GM23338 (cell line): Measurements from ENCODE around the gene LRBA. TPM values are rescaled to one million over a fixed set of nuclear protein-coding genes. Genes with fewer than 3 reads are reported as not detected.

Experiments
- ATAC-seq: fragments of 200-7000 bp; cut with Tn5 transposase; 3 replicates; pipeline ENCODE4 v1.9.1; 2020
- DNase-seq: peaks from one replicate; pipeline ENCODE4 v3.0.0-alpha.2; 2015; ENCODE audit warnings: low spot score
- H2AFZ ChIP-seq: fragments of 200-600 bp; sonication (generic); 2 replicates; pipeline ENCODE4 v1.8.0; 2016; ENCODE audit warnings: antibody characterized with exemption, mild to moderate bottlenecking, moderate library complexity
- H3F3A ChIP-seq: fragments of 200-600 bp; sonication (generic); replicated peaks from 2 replicates; pipeline ENCODE4 v1.8.0; 2017; ENCODE audit warnings: antibody characterized with exemption, mixed run types, low read depth
- H3K27ac ChIP-seq: fragments of 200-600 bp; sonication (generic); 2 replicates; pipeline ENCODE4 v1.6.1; 2016; ENCODE audit warnings: low read depth
- H3K27me3 ChIP-seq: fragments of 200-600 bp; sonication (generic); 2 replicates; pipeline ENCODE4 v1.8.0; 2016; ENCODE audit warnings: mild to moderate bottlenecking, mixed run types, moderate library complexity; ENCODE audit not compliant: insufficient read depth
- H3K36me3 ChIP-seq: fragments of 200-600 bp; sonication (generic); 2 replicates; pipeline ENCODE4 v1.8.0; 2016; ENCODE audit warnings: mild to moderate bottlenecking; ENCODE audit not compliant: insufficient read depth
- H3K4me1 ChIP-seq: fragments of 200-600 bp; sonication (generic); 2 replicates; pipeline ENCODE4 v1.8.0; 2016; ENCODE audit warnings: mild to moderate bottlenecking, moderate library complexity; ENCODE audit not compliant: insufficient read depth
- H3K4me2 ChIP-seq: fragments of 200-600 bp; sonication (generic); 2 replicates; pipeline ENCODE4 v1.7.1; 2017; ENCODE audit warnings: mixed run types
- H3K4me3 ChIP-seq: fragments of 200-600 bp; sonication (generic); 2 replicates; pipeline ENCODE4 v1.6.1; 2016; ENCODE audit warnings: mixed run types
- H3K79me2 ChIP-seq: fragments of 200-600 bp; sonication (generic); replicated peaks from 2 replicates; pipeline ENCODE4 v1.8.0; 2017; ENCODE audit warnings: mild to moderate bottlenecking; ENCODE audit not compliant: insufficient read depth
- H3K9me2 ChIP-seq: fragments of 200-600 bp; sonication (generic); 2 replicates; pipeline ENCODE4 v1.8.0; 2017; ENCODE audit not compliant: insufficient read depth
- H4K20me1 ChIP-seq: fragments of 200-600 bp; sonication (generic); replicated peaks from 2 replicates; pipeline ENCODE4 v1.8.0; 2017; ENCODE audit warnings: mild to moderate bottlenecking; ENCODE audit not compliant: insufficient read depth
- H3K27ac Mint-ChIP-seq: 2 replicates; pipeline ENCODE4 v1.8.0; 2020; ENCODE audit warnings: inconsistent platforms, mild to moderate bottlenecking, moderate library complexity, mixed read lengths
- H3K27me3 Mint-ChIP-seq: 3 replicates; pipeline ENCODE4 v1.8.0; 2022; ENCODE audit warnings: low read depth, mild to moderate bottlenecking, moderate library complexity, mixed read lengths, inconsistent platforms; ENCODE audit not compliant: insufficient read depth, poor library complexity
- H3K36me3 Mint-ChIP-seq: 3 replicates; pipeline ENCODE4 v1.8.0; 2021; ENCODE audit warnings: low read depth, mild to moderate bottlenecking, inconsistent platforms, moderate library complexity, mixed read lengths
- H3K4me1 Mint-ChIP-seq: 3 replicates; pipeline ENCODE4 v1.8.0; 2020; ENCODE audit warnings: mild to moderate bottlenecking, inconsistent platforms, mixed read lengths
- H3K4me3 Mint-ChIP-seq: 3 replicates; pipeline ENCODE4 v1.8.0; 2021; ENCODE audit warnings: moderate library complexity, mild to moderate bottlenecking, inconsistent platforms, mixed read lengths
- H3K9me3 Mint-ChIP-seq: 3 replicates; pipeline ENCODE4 v1.8.0; 2020; ENCODE audit warnings: moderate library complexity, mild to moderate bottlenecking, inconsistent platforms, mixed read lengths
- CREB1 ChIP-seq: fragments of 250-450 bp; sonication (Bioruptor Pico); IDR thresholded peaks from 2 replicates; pipeline ENCODE4 v1.5.0; 2020; ENCODE audit warnings: low read depth, mild to moderate bottlenecking, moderate library complexity
- CTCF ChIP-seq, 2 experiments: fragments of 200-600 bp in 1 of 2; sonication (generic) in 1 of 2; conservative IDR thresholded peaks; 2 replicates each; pipeline versions ENCODE4 v1.5.1 to v1.6.1; 2016 to 2017; ENCODE audit warnings: antibody characterized with exemption in 2 of 2, low read depth in 2 of 2, mild to moderate bottlenecking in 2 of 2, moderate library complexity in 1 of 2
- ETS1 ChIP-seq: IDR thresholded peaks from 2 replicates; pipeline ENCODE4 v1.6.1; 2016; ENCODE audit warnings: antibody characterized with exemption
- NANOG ChIP-seq: IDR thresholded peaks from 2 replicates; pipeline ENCODE4 v1.6.1; 2016; ENCODE audit warnings: antibody characterized with exemption, borderline replicate concordance
- POLR2AphosphoS5 ChIP-seq: IDR thresholded peaks from 2 replicates; pipeline ENCODE4 v1.6.1; 2016; ENCODE audit warnings: antibody characterized with exemption, low read depth
- STAT1 ChIP-seq: IDR thresholded peaks from one replicate; pipeline ENCODE4 v1.6.1; 2016; ENCODE audit warnings: antibody characterized with exemption; ENCODE audit not compliant: unreplicated experiment
- polyA plus RNA-seq: library from polyadenylated mRNA; unstranded; fragments of >200 nt; fragmentation: Nextera tagmentation; extraction: Ambion mirVana; gene quantifications from 2 replicates; pipeline ENCODE4 v1.2.1, GENCODE V29; 2016
- total RNA-seq: library from RNA; depleted of rRNA; stranded (reverse); fragments of >200 nt; shearing (Covaris generic); gene quantifications from 2 replicates; pipeline ENCODE4 v1.2.3, GENCODE V29; 2014
- TF ChIP-seq, protein P1 (sequence below): fragments of 250-450 bp; sonication (Bioruptor Pico); IDR thresholded peaks from 2 replicates; pipeline ENCODE4 v1.5.0; 2020; ENCODE audit warnings: mild to moderate bottlenecking, moderate library complexity

LRBA gene
- total and polyA plus RNA-seq, 2 experiments from 2014 or later = 23.3 to 126 TPM

DNA sequence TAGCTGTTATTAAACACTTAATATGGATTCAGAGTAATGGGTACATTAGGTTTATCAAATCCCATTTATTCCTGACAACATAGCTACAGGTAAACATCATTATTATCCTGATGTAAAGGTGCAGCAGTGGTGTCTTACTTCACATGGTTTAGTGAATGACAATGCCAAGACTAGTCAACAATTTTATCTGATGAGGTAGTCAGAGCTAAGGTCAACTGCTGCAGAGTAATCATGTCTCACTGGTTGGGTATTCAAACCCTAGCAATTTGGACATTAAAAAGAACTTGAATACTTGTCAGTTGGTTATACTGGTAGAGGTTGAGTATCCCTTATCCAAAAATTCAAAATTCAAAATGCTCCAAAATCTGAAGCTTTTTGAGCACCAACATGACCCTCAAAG is 315.5 kb downstream of the LRBA start (continued):
- TF ChIP-seq, protein P1, sequence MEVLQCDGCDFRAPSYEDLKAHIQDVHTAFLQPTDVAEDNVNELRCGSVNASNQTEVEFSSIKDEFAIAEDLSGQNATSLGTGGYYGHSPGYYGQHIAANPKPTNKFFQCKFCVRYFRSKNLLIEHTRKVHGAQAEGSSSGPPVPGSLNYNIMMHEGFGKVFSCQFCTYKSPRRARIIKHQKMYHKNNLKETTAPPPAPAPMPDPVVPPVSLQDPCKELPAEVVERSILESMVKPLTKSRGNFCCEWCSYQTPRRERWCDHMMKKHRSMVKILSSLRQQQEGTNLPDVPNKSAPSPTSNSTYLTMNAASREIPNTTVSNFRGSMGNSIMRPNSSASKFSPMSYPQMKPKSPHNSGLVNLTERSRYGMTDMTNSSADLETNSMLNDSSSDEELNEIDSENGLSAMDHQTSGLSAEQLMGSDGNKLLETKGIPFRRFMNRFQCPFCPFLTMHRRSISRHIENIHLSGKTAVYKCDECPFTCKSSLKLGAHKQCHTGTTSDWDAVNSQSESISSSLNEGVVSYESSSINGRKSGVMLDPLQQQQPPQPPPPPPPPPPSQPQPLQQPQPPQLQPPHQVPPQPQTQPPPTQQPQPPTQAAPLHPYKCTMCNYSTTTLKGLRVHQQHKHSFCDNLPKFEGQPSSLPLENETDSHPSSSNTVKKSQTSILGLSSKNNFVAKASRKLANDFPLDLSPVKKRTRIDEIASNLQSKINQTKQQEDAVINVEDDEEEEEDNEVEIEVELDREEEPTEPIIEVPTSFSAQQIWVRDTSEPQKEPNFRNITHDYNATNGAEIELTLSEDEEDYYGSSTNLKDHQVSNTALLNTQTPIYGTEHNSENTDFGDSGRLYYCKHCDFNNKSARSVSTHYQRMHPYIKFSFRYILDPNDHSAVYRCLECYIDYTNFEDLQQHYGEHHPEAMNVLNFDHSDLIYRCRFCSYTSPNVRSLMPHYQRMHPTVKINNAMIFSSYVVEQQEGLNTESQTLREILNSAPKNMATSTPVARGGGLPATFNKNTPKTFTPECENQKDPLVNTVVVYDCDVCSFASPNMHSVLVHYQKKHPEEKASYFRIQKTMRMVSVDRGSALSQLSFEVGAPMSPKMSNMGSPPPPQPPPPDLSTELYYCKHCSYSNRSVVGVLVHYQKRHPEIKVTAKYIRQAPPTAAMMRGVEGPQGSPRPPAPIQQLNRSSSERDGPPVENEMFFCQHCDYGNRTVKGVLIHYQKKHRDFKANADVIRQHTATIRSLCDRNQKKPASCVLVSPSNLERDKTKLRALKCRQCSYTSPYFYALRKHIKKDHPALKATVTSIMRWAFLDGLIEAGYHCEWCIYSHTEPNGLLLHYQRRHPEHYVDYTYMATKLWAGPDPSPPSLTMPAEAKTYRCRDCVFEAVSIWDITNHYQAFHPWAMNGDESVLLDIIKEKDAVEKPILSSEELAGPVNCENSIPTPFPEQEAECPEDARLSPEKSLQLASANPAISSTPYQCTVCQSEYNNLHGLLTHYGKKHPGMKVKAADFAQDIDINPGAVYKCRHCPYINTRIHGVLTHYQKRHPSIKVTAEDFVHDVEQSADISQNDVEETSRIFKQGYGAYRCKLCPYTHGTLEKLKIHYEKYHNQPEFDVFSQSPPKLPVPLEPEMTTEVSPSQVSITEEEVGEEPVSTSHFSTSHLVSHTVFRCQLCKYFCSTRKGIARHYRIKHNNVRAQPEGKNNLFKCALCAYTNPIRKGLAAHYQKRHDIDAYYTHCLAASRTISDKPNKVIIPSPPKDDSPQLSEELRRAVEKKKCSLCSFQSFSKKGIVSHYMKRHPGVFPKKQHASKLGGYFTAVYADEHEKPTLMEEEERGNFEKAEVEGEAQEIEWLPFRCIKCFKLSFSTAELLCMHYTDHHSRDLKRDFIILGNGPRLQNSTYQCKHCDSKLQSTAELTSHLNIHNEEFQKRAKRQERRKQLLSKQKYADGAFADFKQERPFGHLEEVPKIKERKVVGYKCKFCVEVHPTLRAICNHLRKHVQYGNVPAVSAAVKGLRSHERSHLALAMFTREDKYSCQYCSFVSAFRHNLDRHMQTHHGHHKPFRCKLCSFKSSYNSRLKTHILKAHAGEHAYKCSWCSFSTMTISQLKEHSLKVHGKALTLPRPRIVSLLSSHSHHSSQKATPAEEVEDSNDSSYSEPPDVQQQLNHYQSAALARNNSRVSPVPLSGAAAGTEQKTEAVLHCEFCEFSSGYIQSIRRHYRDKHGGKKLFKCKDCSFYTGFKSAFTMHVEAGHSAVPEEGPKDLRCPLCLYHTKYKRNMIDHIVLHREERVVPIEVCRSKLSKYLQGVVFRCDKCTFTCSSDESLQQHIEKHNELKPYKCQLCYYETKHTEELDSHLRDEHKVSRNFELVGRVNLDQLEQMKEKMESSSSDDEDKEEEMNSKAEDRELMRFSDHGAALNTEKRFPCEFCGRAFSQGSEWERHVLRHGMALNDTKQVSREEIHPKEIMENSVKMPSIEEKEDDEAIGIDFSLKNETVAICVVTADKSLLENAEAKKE (CRISPR knock-in tag) = no peak

GRCh38 chr4:150695162-150695561 is 319.9 kb downstream of the LRBA start:
- Histone ChIP-seq H4K20me1 (no peaks in the 10 kb centered on the region), H3K27me3 (no peaks in the 10 kb centered on the region), H3K36me3 (no peaks in the 10 kb centered on the region), H3K4me1 (peaks cover 18% of the 10 kb centered on the region), H2AFZ (no peak overlapping the region), H3F3A (no peaks in the 10 kb centered on the region), H3K9me2 (no peaks in the 10 kb centered on the region), H3K27ac (no peak overlapping the region), H3K4me2 (0 out of 2 replicates have a peak overlapping the region, but pooled peaks have one; percentile 8), H3K4me3 (no peak overlapping the region), H3K79me2 (no peaks in the 10 kb centered on the region; the same call in 1 of the 2 replicates)
- ATAC-seq = no peak
- H3K4me1 Mint-ChIP-seq = peaks cover 12% of the 10 kb centered on the region
- H3K27ac Mint-ChIP-seq = 0 out of 2 replicates have a peak overlapping the region, but pooled peaks have one; percentile 12
- H3K27me3 Mint-ChIP-seq = peaks cover 2% of the 10 kb centered on the region
- no peak overlapping the region for H3K4me3 Mint-ChIP-seq
- H3K9me3 Mint-ChIP-seq = no peaks in the 10 kb centered on the region
- no peak for DNase-seq
- no peaks in the 10 kb centered on the region for H3K36me3 Mint-ChIP-seq
- TF ChIP-seq CREB1 (no peak), POLR2AphosphoS5 (no peak), ETS1 (no peak), CTCF (conservative IDR thresholded peaks at IDR 0.05; ENCODE audit: low read depth in 2 of 2) (no peak), NANOG (no peak), STAT1 (no peak)
- TF ChIP-seq, protein P1 (CRISPR knock-in tag) = no peak
